HL-60/S4 (cell line): Measurements from ENCODE around the gene PLPP1.

Source experiments
- in situ Hi-C: fragments of 300-500 bp; cut with MboI; formaldehyde crosslinking; loops from 2 replicates; pipeline ENCODE4 v1.14.3; 2022; ENCODE audit warnings: low sequenced_read_pairs

Gene PLPP1

DNA sequence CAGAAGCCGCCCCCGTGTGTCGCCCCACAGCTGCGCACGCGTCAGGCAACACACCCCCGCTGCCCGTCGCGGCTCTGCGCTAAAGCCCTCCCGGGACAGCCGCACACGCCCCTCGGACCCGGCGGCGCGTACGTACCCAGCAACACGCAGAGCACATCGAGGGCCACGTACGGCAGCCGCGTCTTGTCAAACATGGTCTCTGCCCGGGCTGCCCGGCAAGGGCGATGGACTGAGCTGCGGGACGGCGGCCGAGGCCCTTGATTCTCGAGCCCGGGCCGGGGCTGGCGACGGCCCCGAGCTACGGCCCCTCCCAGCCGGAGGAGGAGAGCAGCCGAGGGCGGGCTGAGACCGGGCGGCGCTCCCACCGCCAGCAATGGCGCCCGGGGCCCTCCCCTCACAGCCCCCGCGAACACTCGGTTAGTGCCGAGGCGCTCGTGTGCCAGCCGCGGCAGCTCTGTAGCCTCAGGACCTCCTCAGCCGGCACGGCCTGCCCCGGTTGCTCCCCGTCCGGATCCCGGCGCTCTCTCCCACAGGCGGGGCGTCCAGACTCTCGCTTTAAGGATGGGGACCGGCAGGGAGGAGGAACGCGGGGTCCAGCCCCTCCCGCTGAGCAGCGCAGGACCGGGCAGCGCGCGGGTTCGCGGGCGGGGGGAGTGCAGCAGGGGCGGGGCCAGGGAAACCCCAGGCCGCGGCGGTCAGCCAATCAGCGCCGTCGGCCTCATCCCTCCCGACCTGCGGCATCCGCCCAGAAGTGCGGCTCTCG is at the start of gene PLPP1:
PLPP1 (minus strand) TSS at position 529 of the 763 bp plus-strand sequence; CDS start at position 194, 335 bp downstream.
- in situ Hi-C loops, result no loop called here

DNA sequence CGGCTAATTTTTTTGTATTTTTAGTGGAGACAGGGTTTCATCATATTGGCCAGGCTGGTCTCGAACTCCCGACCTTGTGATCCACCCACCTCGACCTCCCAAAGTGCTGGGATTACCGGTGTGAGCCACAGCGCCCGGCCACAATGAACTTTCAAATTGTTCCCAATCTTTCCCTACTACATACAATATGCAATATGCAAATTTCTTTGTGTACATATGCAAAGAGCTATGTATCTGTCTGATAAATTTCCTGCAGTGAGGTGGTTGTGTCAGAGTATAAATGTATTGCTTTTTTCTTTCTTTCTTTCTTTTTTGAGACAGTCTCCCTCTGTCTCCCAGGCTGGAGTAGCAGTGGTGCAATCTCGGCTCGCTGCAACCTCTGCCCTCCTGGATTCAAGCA is 48.8 kb upstream of the PLPP1 start:
- in situ Hi-C loops, result no loop called here

DNA sequence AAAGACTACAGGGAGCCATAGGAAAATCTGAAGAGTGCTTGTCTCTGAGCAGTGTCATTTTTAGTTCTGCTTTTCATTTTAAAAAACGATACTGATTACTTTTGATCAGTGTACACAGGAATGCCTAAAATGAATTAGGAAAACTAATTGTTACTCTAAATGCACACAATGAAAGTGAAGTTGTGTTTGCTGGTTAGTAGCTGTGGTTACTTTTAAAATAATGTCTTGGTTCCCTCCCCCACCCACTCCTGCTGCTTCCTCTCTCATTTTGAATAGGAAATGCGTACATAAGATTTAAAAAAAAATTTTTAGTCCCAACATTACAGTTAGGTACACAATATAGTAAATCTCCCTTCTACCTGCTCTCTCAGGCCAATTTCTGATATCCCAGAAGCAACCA is 47.5 kb upstream of the PLPP1 start:
- in situ Hi-C loops, result no loop called here

DNA sequence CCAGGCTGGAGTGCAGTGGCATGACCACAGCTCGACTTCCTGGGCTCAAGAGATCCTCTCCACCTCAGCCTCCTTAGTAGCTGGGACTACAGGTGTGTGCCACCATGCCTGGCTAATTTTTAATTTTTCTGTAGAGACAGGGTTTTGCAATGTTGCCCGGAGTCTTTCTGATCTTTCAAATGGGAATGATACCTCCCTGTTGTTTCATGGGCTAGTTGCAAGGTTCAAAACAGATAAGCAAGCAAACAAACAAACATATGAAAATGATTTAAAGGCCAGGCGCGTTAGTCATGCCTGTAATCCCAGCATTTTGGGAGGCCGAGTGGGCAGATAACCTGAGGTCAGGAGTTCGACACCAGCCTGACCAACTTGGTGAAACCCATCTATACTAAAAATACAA is 45.3 kb upstream of the PLPP1 start:
- in situ Hi-C loops, result no loop called here

DNA sequence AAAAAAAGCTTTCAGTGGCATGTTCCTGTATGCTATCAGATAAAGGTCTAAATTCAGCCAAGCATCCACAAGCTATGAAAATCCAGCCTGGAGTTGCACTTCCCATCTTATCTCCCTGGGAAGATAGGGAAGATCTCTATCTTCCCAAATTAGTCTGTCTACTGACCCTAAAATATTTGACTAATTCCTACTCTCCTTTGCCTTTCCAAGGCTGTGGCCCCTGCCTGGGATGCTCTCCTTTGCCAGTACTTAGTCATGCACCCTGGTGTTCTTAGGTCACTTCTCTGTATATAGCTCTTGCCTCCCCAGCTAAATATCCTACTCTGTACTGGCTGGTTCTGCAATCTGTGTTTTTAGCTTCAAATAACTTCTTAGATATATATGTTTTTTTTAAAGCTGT is 44.0 kb upstream of the PLPP1 start:
- in situ Hi-C loops, result no loop called here

DNA sequence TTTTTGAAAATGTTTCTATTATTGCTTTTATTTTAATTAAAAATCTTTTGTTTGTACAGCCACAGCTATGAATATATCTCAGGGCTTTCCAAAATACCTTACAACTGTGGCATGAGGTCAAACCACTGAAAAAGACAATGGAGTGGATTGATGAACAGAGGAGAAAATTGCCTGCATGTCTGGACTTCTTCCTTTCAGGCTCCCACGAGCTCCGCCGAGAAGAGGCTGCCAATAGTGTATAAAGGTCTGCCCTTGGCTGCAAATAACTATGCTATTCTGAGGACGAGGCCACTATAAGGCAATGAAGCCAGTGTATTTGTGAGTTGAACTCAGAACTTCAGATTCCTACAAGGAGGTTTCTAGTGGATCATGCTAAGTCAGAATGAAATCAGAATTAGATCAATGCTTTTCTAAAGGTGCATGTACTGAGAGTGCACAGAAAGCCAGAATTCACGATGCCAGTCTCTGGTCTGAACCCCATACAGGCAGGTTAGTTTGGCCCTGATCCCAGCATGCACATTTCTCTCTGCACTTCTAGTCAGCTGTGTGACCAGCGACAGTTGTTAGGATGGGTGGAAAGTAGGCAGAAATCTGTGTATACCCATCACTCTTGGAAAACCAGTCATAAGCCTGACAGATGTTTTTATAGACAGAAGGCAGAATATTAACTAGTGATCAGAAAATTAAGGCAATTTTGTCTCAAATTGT is 42.7 kb upstream of the PLPP1 start:
- in situ Hi-C loops, result no loop called here

DNA sequence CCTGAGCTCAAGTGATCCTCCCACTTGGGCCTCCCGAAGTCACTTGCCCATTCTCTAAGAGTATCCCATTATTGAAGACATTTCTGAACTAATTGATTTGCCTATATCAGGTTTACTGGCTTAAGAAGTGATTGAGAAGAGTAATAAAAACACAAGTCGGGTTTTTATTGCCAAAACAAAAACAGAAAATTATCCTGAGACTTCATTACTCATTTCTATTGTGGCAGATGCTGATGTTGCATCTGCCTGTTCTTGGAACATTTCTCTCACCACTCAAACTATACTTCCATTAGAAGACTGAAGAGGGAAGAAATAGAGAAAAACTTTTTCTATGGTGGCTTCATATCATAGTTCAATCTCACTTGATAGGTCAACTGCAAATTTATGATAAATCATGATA is 41.9 kb upstream of the PLPP1 start:
- in situ Hi-C loops, result no loop called here

DNA sequence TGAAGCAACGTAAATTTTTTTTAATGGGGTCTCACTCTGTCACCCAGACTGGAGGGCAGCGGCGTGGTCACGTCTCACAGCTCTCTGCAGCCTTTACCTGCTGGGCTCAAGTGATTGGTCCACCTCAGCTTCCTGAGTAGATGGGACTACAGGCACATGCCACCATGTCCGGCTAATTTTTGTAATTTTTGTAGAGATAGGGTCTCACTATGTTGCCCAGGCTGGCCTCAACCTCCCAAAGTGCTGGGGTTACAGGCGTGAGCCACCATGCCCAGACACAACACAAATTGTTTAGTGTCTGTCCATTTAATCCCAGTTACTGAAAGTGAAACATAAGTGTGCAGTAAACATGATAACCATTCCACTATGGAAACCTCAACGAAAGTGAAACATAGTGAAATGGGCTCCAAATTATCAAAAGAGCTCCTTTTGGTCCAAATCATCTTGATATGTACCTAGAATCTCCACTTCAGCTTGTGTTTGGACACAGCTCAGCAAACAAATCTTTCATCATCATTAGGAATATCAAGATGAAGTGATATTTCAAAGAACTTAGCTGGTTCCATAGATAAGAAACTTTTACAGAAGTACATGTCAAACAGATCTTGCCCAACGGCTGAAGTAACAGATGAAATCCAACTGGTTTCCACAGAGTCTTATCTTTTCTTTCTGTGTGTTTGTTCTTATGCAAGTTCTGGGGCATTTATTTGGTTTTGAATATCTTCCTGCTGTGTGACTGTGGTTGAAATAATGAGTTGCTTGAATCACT is 41.2 kb upstream of the PLPP1 start:
- in situ Hi-C loops, result no loop called here

DNA sequence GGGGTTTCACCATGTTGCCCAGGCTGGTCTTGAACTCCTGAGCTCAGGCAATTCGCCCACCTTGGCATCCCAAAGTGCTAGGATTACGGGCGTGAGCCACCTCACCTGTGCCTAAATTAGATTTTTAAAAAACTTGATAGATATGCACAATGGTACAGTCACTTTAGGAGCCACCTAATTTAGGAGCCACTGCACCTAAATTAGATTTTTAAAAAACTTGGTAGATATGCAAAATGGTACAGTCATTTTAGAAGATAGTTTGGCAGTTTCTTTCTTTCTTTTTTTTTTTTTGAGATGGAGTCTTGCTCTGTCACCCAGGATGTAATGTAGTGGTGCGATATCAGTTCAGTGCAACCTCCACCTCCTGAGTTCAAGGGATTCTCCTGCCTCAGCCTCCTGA is 37.8 kb upstream of the PLPP1 start:
- in situ Hi-C loops, result no loop called here

DNA sequence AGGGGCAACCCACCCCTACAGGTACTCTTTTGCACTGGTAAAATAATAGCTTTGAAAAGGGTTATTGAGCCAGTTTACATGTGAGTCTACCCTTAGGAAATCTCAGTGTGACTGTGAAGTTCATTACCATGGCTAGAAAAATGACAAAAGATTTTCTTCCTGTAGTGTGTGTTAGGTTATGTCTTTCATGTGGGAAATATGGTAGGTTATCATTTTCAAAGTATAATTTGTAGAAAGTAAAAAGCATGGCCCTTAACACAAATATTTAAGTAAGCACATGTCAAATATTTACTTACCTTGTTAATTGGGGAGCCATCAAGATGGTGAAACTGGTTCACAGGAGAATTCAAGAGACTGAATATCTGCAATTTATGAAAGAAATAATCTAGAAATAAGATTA is 37.3 kb upstream of the PLPP1 start:
- in situ Hi-C loops, result no loop called here

DNA sequence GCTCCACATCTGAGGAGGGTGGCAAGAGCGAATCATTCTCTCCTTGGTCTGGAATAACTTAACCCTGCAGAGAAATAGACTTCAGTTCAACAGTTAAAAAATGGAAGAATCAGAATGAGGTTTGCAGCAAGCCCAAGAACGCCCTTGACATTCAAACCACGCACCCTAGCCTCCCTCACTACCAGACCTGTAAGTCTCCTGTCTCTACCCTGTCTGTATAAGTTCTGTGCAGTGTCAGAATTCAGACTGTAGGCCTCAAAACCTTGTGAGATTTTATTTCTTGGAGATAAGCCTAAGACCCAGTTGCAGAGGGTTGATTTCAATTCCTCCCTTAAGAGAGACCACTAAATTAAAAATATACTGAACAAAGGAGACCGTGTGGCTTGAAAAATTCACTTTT is 35.8 kb upstream of the PLPP1 start:
- in situ Hi-C loops, result no loop called here

DNA sequence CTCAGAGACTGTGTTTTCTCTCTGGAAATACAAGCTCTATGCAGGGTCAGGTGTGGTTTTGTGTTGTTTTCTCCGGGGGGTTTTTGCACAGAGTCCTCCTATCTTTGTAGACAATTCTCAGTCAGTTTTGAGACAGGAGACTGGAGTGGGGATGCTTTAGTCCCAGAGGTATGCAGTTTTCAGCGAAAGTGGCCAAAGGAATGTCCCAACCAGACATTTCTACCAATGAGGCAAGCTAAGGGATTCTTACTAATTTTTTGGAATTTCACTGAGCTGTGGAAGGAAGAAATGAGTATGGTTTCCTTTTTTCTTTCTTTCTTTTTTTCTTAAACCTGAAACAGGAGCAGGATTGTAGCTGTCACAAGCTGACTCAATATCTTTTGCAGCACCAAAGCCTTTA is 35.3 kb upstream of the PLPP1 start:
- in situ Hi-C loops, result no loop called here

DNA sequence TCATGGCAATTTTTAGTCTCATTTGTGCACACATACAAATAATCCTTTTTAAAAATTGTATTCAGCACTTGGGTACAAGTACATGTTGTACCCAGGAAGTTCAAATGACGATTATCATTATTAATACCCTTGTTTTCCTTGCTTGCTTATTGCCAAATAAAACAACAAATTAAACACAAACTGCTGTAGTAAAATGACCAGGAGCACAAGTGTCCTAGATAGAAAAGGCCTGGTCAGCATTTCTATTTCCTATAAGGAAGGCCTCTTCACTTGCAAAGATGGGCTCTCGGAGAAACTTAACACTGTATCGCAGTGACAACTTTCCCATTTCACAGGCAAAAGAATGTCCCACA is 34.7 kb upstream of the PLPP1 start:
- in situ Hi-C loops, result no loop called here

DNA sequence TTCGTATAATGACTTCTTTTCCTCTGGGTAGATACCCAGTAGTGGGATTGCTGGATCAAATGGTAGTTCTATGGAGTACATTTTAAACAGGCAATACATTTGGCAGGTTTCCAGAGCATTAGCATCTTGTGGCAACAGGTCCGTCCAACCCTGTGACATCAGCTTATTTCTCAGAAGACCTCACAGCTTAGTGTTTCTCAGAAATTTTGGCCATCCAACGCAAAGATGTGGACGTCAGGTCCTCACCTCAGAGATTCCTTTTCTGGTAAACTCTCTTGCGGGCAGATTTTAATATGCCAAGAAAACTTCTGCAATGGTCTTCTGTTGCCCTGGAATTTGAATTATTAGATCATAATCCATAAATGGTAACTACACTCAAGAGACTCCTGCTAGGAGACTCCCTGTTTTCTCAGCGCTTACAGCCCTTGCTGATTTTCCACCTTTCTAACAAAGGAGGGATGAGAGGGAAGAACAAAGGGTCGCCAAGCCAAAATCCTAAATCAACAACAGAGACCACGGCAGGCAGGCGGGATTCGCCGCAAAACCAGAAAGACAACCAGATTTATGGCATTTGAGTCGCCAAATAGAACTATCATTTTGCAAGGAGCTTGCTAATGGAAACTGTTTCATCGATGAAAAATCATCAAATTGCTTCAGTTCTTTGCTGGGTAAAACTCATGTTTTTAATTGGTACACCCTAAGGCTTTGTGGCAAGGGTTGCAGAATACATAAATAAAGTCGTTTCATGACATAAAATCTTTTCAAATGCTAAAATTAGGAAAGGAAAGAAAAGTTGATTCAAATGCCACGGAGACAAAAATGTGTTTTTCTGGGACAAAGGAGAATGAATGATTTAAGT is 34.1 kb upstream of the PLPP1 start:
- in situ Hi-C loops, result no loop called here

DNA sequence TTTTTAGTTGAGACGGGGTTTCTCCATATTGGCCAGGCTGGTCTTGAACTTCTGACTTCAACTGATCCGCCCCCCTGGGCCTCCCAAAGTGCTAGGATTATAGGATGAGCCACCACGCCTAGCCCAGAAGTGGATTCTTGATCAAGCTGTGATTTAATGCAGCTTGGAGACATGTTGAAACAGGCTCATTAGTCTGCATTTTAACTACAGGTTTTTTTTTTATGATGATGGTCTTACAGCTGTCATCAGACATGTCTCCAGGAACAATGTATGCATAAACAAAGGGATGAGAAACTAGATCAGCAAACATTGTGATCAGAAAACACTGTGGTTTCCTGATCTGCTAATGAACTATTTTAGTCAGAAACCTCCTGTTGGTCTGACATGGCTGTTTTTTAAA is 30.0 kb upstream of the PLPP1 start:
- in situ Hi-C loops, result no loop called here

DNA sequence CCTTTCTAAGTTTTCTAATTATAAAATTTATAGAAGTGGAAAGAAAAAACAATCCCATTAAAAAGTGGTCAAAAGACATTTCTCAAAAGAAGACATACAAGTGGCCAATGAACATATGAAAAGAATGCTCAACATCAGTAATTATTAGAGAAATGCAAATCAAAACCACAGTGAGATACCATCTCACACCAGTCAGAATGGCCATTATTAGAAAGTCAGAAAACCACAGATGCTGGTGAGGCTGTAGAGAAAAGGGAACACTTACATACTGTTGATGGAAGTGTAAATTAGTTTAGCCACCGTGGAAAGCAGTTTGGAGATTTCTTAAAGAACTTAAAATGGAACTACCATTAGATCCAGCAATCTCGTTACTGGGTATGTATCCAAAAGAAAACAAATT is 23.7 kb upstream of the PLPP1 start:
- in situ Hi-C loops, result no loop called here

DNA sequence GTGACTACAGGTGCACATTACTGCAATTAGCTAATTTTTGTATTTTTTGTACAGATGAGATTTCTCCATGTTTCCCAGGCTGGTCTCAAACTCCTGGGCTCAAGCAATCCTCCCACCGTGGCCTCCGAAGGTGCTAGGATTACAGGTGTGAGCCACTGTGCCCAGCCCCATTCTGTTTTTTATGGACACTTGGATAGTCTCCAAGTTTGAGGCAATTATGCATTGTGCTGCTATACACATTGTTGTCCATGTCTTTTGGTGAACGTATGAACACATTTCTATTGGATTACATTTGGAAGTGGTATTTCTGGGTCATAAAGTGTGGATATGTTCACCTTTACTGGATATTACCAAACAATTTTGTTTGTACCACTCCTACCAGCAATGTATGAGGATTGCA is 22.4 kb upstream of the PLPP1 start:
- in situ Hi-C loops, result no loop called here

DNA sequence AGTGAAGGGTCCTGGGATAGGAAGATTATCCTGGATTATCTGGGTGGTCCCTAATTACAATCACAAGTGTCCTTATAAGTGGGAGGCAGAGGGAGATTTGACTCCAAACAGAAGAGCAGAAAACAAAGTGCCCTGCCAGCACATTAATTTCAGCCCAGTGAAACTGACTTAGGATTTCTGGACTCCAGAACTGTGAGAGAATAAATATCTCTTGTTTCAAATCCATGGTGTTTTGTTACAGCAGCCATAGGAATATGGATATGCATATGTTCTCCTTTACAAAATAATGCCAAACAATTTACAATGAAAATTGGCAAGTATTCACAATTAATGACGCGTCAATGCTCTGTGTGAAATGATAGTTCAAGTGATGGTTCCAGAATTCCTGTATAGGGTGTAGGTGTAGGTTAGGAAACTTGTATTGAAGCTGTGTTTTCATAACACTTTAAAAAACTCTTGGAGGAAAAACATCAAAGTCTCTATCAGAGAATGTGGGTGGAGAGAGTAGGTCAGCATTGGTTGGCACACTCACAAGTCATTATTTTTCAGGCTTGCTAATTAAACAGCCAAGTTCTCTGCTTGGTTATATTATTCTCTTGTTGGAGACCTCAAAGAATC is 19.9 kb upstream of the PLPP1 start:
- in situ Hi-C loops, result no loop called here

DNA sequence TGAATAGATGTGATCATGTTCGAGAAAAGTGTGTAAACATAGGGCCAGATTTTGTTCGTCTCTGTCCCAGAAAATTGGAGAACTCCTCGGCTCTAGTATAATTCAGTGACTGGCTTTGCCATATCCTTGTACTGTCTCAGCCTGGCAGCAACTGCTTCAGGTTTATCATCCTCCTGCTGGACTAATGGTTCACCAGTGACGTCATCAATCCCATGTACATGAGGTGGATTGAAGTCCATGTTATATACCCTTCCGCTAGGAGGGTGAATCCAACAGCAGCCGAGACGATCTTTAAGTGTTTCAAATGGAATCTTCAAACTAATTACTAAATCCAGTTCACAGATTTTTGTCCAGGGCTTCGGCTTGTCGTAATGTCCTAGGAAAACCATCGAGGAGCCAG is 17.1 kb upstream of the PLPP1 start:
- in situ Hi-C loops, result no loop called here

DNA sequence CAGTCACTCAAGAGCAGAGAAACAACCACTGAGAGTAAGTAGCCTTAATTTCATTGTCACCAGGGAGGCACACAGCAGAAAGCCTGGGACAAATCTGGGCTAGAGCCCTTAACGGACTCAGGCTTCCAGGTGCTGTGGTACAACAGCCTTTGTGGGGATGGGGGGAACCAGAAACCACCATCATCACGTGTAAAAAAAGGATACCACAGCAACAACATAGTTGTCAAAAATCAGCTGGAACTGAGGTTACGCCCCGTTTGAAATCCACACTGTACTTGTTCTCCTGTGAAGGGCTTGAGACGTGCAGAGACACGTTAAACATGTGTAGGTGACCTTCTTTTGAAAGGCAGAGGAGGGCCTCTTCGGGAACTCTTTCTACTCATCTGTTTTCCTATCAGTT is 16.6 kb upstream of the PLPP1 start:
- in situ Hi-C loops, result no loop called here

DNA sequence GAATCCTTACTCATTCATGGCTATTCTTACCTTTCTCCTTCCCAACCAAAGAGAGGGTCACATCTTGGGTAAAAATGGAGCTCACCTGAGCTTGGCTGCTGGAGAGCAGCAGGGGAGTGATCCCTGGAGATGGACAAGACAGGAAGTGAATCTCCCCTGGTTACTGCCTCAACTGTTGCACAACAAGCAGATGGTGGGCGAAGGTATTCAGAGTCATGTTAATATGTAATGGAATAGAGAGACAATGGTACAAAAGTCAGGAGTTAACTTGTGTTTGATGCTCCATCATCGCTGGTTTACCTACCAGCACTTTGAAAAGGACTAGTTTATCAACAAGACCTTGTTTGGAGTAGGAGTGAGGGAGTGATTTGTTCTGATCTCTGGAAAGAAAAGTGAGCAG is 13.0 kb upstream of the PLPP1 start:
- in situ Hi-C loops, result no loop called here
